ENCODE data around the gene UQCRQ.

Gene UQCRQ

GRCh38 chr5:132876020-132876759 is 9.7 kb downstream of the UQCRQ start:
- peak; percentile 42 for FAIRE-seq

DNA sequence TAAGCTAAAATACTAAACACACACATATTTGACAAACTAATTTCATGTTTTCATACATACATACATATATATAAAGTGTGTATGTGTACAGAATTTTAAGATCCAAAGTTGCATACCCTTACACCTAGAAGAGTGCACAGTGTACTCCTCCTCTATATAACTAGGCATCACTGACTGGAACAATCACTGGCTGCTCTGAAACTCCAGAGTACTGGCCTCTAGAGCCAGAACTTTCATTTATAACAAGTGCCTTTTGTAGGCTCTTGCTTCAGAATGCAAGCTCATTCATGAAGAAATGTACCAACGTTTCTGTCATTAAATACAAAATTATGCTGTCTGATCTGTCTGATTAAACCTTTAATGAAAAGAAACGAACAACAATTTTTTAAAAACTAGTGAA is 11.0 kb downstream of the UQCRQ start:
- FAIRE-seq (no peak), DNase-seq (ENCODE audit: insufficient read length) (no peak)
- TF ChIP-seq POLR2AphosphoS5 (IDR thresholded peaks at IDR 0.05; ENCODE audit: low read depth, low read length) (no peak), TAF1 (IDR thresholded peaks at IDR 0.05; ENCODE audit: borderline replicate concordance, low read depth, low read length) (no peak), POLR2A (IDR thresholded peaks at IDR 0.05; ENCODE audit: low read depth, low read length) (no peak)

More at GRCh38 chr5:132876020-132876759, 9.7 kb downstream of the UQCRQ start:
- no peak for DNase-seq (ENCODE audit: insufficient read length)
- no peak for TF ChIP-seq POLR2AphosphoS5 (IDR thresholded peaks at IDR 0.05; ENCODE audit: low read depth, low read length)
- TF ChIP-seq POLR2A (IDR thresholded peaks at IDR 0.05; ENCODE audit: low read depth, low read length): no peak
- no peak for TF ChIP-seq TAF1 (IDR thresholded peaks at IDR 0.05; ENCODE audit: borderline replicate concordance, low read depth, low read length)

- DNase-seq (ENCODE audit: insufficient read length) (no peak), FAIRE-seq (no peak)
- TF ChIP-seq POLR2AphosphoS5 (IDR thresholded peaks at IDR 0.05; ENCODE audit: low read depth, low read length) (no peak), POLR2A (IDR thresholded peaks at IDR 0.05; ENCODE audit: low read depth, low read length) (no peak), TAF1 (IDR thresholded peaks at IDR 0.05; ENCODE audit: borderline replicate concordance, low read depth, low read length) (no peak)
Observed at GRCh38 chr5:132877938-132878337, 11.5 kb downstream of the UQCRQ start.

DNA sequence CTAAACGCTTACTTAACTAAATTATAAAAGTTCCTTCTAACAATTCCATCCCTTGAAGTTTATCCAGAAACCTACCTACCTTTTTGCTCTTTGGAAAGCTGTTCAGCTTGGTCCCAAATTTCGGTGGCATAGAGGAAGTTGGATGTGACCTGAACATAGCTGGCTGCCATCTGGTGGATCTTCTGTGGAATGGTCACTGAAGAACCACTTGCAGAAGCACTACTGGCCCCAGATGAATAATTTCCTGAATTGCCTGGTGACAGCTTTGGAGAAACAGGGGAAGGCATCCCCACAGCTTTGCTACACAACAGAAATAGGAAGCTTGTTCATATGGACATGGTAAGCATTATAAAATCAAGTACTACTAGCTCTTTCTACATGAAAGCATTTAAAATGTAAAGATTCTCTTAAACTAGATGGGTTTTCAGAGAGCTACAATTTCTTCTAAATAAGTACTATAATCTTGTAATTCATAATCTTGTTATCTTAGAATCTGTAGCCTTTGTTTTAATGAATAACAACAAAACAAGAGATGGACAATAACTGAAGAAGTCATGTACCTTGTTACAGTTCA is 16.9 kb downstream of the UQCRQ start:
- FAIRE-seq (peak; percentile 64), DNase-seq (ENCODE audit: insufficient read length) (no peak)
- no peak for TF ChIP-seq TAF1 (IDR thresholded peaks at IDR 0.05; ENCODE audit: borderline replicate concordance, low read depth, low read length)
- TF ChIP-seq POLR2AphosphoS5 (IDR thresholded peaks at IDR 0.05; ENCODE audit: low read depth, low read length): no peak
- TF ChIP-seq POLR2A (IDR thresholded peaks at IDR 0.05; ENCODE audit: low read depth, low read length): no peak

DNA sequence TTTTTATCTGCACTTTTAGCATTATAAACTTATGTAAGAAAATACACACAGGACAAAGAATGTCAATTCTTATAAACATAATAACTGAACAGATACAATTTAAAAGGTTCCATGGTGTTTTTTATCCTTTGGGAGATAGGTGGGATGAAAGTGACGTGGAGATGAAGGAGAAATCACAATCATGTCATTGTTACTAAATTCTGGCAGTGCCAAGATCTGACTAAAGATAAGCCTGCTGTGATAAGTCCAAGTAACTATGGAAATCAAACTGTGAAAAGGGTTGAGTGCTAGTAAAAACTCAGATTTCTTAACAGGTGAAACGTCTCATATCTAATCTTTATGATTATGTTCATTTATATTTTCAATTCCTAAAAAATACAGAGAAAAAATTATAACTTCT is 18.1 kb downstream of the UQCRQ start:
- no peak for DNase-seq (ENCODE audit: insufficient read length)
- FAIRE-seq: no peak
- TF ChIP-seq TAF1 (IDR thresholded peaks at IDR 0.05; ENCODE audit: borderline replicate concordance, low read depth, low read length) (no peak), POLR2AphosphoS5 (IDR thresholded peaks at IDR 0.05; ENCODE audit: low read depth, low read length) (no peak), POLR2A (IDR thresholded peaks at IDR 0.05; ENCODE audit: low read depth, low read length) (no peak)

GRCh38 chr5:132886064-132886823 is 19.8 kb downstream of the UQCRQ start:
- TF ChIP-seq POLR2AphosphoS5 (IDR thresholded peaks at IDR 0.05; ENCODE audit: low read depth, low read length) (no peak), TAF1 (IDR thresholded peaks at IDR 0.05; ENCODE audit: borderline replicate concordance, low read depth, low read length) (no peak), POLR2A (IDR thresholded peaks at IDR 0.05; ENCODE audit: low read depth, low read length) (no peak)
- no peak for FAIRE-seq
- DNase-seq (ENCODE audit: insufficient read length): no peak

- FAIRE-seq (no peak), DNase-seq (ENCODE audit: insufficient read length) (no peak)
- TF ChIP-seq POLR2AphosphoS5 (IDR thresholded peaks at IDR 0.05; ENCODE audit: low read depth, low read length) (no peak), POLR2A (IDR thresholded peaks at IDR 0.05; ENCODE audit: low read depth, low read length) (no peak), TAF1 (IDR thresholded peaks at IDR 0.05; ENCODE audit: borderline replicate concordance, low read depth, low read length) (no peak)
Observed at GRCh38 chr5:132887283-132887682, 20.8 kb downstream of the UQCRQ start.

- FAIRE-seq: no peak
Observed at GRCh38 chr5:132889501-132889900, 23.1 kb downstream of the UQCRQ start.

GRCh38 chr5:132890817-132891216 is 24.4 kb downstream of the UQCRQ start:
- DNase-seq (ENCODE audit: insufficient read length) (no peak), FAIRE-seq (no peak)
- TF ChIP-seq POLR2A (IDR thresholded peaks at IDR 0.05; ENCODE audit: low read depth, low read length) (no peak), POLR2AphosphoS5 (IDR thresholded peaks at IDR 0.05; ENCODE audit: low read depth, low read length) (no peak), TAF1 (IDR thresholded peaks at IDR 0.05; ENCODE audit: borderline replicate concordance, low read depth, low read length) (no peak)

More at GRCh38 chr5:132889501-132889900, 23.1 kb downstream of the UQCRQ start:
- TF ChIP-seq TAF1 (IDR thresholded peaks at IDR 0.05; ENCODE audit: borderline replicate concordance, low read depth, low read length): no peak
- TF ChIP-seq POLR2AphosphoS5 (IDR thresholded peaks at IDR 0.05; ENCODE audit: low read depth, low read length): no peak
- no peak for TF ChIP-seq POLR2A (IDR thresholded peaks at IDR 0.05; ENCODE audit: low read depth, low read length)
- DNase-seq (ENCODE audit: insufficient read length): no peak

DNA sequence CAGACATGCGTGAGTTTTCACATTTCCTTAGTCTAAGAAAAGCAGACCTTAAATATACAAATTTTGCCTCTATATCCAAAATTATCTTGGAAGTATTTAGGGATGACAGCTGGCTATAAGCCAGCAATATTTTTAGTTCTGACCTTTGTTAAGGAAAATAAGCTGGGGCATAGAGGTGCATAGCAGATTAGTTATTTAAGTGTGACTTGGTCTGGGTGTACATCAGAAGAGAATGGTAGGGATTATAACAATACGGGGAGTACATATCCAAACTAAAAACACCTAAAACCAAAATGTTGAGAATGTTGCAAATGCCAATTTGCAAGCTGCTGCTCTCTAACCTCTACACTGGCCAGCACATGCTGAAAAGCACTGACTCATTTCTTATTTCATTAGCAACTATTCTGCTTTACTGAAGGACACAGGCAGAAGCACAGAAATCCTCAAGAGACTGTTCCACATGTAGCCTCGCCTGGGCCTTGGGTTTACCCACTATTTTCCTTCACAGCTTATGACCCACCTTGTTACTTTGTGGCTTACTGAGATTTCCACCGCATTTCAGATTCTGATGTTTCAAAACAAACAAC is 29.4 kb downstream of the UQCRQ start:
- no peak for FAIRE-seq
- no peak for DNase-seq (ENCODE audit: insufficient read length)
- TF ChIP-seq POLR2AphosphoS5 (IDR thresholded peaks at IDR 0.05; ENCODE audit: low read depth, low read length) (no peak), POLR2A (IDR thresholded peaks at IDR 0.05; ENCODE audit: low read depth, low read length) (no peak), TAF1 (IDR thresholded peaks at IDR 0.05; ENCODE audit: borderline replicate concordance, low read depth, low read length) (no peak)

DNA sequence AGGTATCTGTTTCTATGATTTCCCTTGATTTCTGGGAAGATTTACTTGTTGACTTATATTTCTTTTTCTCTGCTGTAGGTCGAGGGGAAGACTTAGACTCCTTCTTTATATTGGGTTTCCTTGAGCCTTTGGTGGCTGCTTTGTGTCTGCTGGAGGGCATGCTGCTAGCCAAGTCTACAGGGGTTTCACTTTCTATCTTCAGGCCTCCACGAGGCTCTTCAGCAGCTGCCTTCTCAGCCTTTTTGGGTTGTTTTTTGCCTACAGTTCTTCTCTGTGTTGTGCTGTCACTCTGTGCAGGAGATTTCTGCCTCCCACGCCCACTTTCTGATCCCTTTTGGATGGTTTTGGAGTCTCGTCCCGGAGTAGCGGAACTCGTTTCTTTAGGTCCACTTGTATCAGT is 30.2 kb downstream of the UQCRQ start:
- TF ChIP-seq TAF1 (IDR thresholded peaks at IDR 0.05; ENCODE audit: borderline replicate concordance, low read depth, low read length) (no peak), POLR2A (IDR thresholded peaks at IDR 0.05; ENCODE audit: low read depth, low read length) (no peak), POLR2AphosphoS5 (IDR thresholded peaks at IDR 0.05; ENCODE audit: low read depth, low read length) (no peak)
- DNase-seq (ENCODE audit: insufficient read length) (no peak), FAIRE-seq (no peak)
